ENCODE results near the gene DGKD.

DGKD gene

GRCh38 chr2:233351423-233351822 lies 2.9 kb upstream of the DGKD start:
- H3K4me3 ChIP-seq (ENCODE audit: low read depth, low read length), result no peak overlapping the region
- H3K4me1 ChIP-seq, result peaks cover 37% of the 10 kb centered on the region

GRCh38 chr2:233352141-233352842 lies 2.0 kb upstream of the DGKD start:
- no peak overlapping the region for H3K4me3 ChIP-seq (ENCODE audit: low read depth, low read length)
- H3K4me1 ChIP-seq, result peaks cover 37% of the 10 kb centered on the region
- H3K9me3 ChIP-seq, result no peaks in the 10 kb centered on the region
- no peak for TF ChIP-seq CTCF (IDR thresholded peaks at IDR 0.05; ENCODE audit: low read depth, low read length)
- peaks cover 3% of the 10 kb centered on the region; the same call in 1 of the 2 replicates for H3K36me3 ChIP-seq
- DNase-seq, result no peak
- H3K27me3 ChIP-seq, result no peaks in the 10 kb centered on the region

More at GRCh38 chr2:233351423-233351822, 2.9 kb upstream of the DGKD start:
- no peak for TF ChIP-seq CTCF (IDR thresholded peaks at IDR 0.05; ENCODE audit: low read depth, low read length)
- Histone ChIP-seq H3K27me3 (no peaks in the 10 kb centered on the region), H3K9me3 (no peaks in the 10 kb centered on the region), H3K36me3 (no peaks in the 10 kb centered on the region)
- DNase-seq, result no peak

GRCh38 chr2:233353101-233353768 lies 1.1 kb upstream of the DGKD start:
- H3K4me3 ChIP-seq (ENCODE audit: low read depth, low read length), result peak overlapping the region; percentile 74
- no peaks in the 10 kb centered on the region for H3K27me3 ChIP-seq
- H3K4me1 ChIP-seq, result peaks cover 37% of the 10 kb centered on the region
- TF ChIP-seq CTCF (IDR thresholded peaks at IDR 0.05; ENCODE audit: low read depth, low read length), result no peak
- DNase-seq, result no peak
- H3K36me3 ChIP-seq, result peaks cover 3% of the 10 kb centered on the region; the same call in 1 of the 2 replicates
- H3K9me3 ChIP-seq, result no peaks in the 10 kb centered on the region

- Histone ChIP-seq H3K4me1 (peaks cover 30% of the 10 kb centered on the region), H3K9me3 (no peaks in the 10 kb centered on the region)
- TF ChIP-seq CTCF (IDR thresholded peaks at IDR 0.05; ENCODE audit: low read depth, low read length), result no peak
These were observed 218 bp downstream of the DGKD start for GRCh38 chr2:233354500-233354924.

GRCh38 chr2:233354971-233355574 lies 779 bp downstream of the DGKD start:
- H3K27me3 ChIP-seq, result no peaks in the 10 kb centered on the region
- TF ChIP-seq CTCF (IDR thresholded peaks at IDR 0.05; ENCODE audit: low read depth, low read length), result no peak
- H3K4me1 ChIP-seq, result peaks cover 32% of the 10 kb centered on the region
- no peak for DNase-seq
- peaks cover 3% of the 10 kb centered on the region; the same call in 1 of the 2 replicates for H3K36me3 ChIP-seq
- peak overlapping the region; percentile 89 for H3K4me3 ChIP-seq (ENCODE audit: low read depth, low read length)
- H3K9me3 ChIP-seq, result no peaks in the 10 kb centered on the region

More at GRCh38 chr2:233354500-233354924, 218 bp downstream of the DGKD start:
- H3K4me3 ChIP-seq (ENCODE audit: low read depth, low read length), result peak overlapping the region; percentile 89
- peaks cover 3% of the 10 kb centered on the region; the same call in 1 of the 2 replicates for H3K36me3 ChIP-seq
- H3K27me3 ChIP-seq, result no peaks in the 10 kb centered on the region
- DNase-seq, result no peak
